Adipocyte (in vitro differentiated cells): Measurements from ENCODE around the gene C8A.

Experiments
- DNase-seq: peaks from one replicate; pipeline ENCODE4 v3.0.0-alpha.2; 2015; ENCODE audit warnings: low read depth
- H3K27me3 ChIP-seq: replicated peaks from 2 replicates; pipeline ENCODE4 v1.7.0; 2013; ENCODE audit warnings: mild to moderate bottlenecking, low read length, moderate library complexity; ENCODE audit not compliant: control insufficient read depth, insufficient read depth
- H3K36me3 ChIP-seq: 2 replicates; pipeline ENCODE4 v1.7.0; 2013; ENCODE audit warnings: low read length, mild to moderate bottlenecking, moderate library complexity; ENCODE audit not compliant: control insufficient read depth, insufficient read depth, severe bottlenecking
- H3K4me1 ChIP-seq: 2 replicates; pipeline ENCODE4 v1.7.0; 2013; ENCODE audit warnings: mild to moderate bottlenecking, low read length, moderate library complexity; ENCODE audit not compliant: control insufficient read depth, insufficient read depth
- H3K4me3 ChIP-seq: 2 replicates; pipeline ENCODE4 v1.7.0; 2013; ENCODE audit warnings: mild to moderate bottlenecking, low read length, moderate library complexity
- H3K9ac ChIP-seq: 2 replicates; pipeline ENCODE4 v1.7.0; 2013; ENCODE audit warnings: mild to moderate bottlenecking, low read length, moderate library complexity
- H3K9me3 ChIP-seq: 2 replicates; pipeline ENCODE4 v1.7.0; 2013; ENCODE audit warnings: mild to moderate bottlenecking, low read length, moderate library complexity; ENCODE audit not compliant: control insufficient read depth

Gene C8A

GRCh38 chr1:56897150-56898004 is 42.8 kb downstream of the C8A start:
- H3K36me3 ChIP-seq, result no peaks in the 10 kb centered on the region
- no peak overlapping the region for H3K9ac ChIP-seq
- H3K27me3 ChIP-seq, result no peaks in the 10 kb centered on the region
- DNase-seq, result no peak
- H3K9me3 ChIP-seq, result no peaks in the 10 kb centered on the region
- H3K4me1 ChIP-seq, result peaks cover 19% of the 10 kb centered on the region
- H3K4me3 ChIP-seq, result no peak overlapping the region

- peaks cover 19% of the 10 kb centered on the region for H3K4me1 ChIP-seq
- H3K9ac ChIP-seq, result no peak overlapping the region
- H3K9me3 ChIP-seq, result no peaks in the 10 kb centered on the region
- H3K36me3 ChIP-seq, result no peaks in the 10 kb centered on the region
- H3K4me3 ChIP-seq, result no peak overlapping the region
- no peak for DNase-seq
- no peaks in the 10 kb centered on the region for H3K27me3 ChIP-seq
These were observed 43.4 kb downstream of the C8A start for GRCh38 chr1:56898005-56898373.

- Histone ChIP-seq H3K4me3 (no peak overlapping the region), H3K9ac (no peak overlapping the region), H3K27me3 (no peaks in the 10 kb centered on the region), H3K36me3 (no peaks in the 10 kb centered on the region), H3K4me1 (peaks cover 19% of the 10 kb centered on the region), H3K9me3 (no peaks in the 10 kb centered on the region)
- DNase-seq, result no peak
These were observed 44.3 kb downstream of the C8A start for GRCh38 chr1:56898879-56899278.

- DNase-seq, result peak; percentile 5
- no peak overlapping the region for H3K9ac ChIP-seq
- H3K4me3 ChIP-seq, result no peak overlapping the region
- H3K27me3 ChIP-seq, result no peaks in the 10 kb centered on the region
- peaks cover 19% of the 10 kb centered on the region for H3K4me1 ChIP-seq
- no peaks in the 10 kb centered on the region for H3K9me3 ChIP-seq
- H3K36me3 ChIP-seq, result no peaks in the 10 kb centered on the region
These were observed 47.1 kb downstream of the C8A start for GRCh38 chr1:56901716-56902115.

DNA sequence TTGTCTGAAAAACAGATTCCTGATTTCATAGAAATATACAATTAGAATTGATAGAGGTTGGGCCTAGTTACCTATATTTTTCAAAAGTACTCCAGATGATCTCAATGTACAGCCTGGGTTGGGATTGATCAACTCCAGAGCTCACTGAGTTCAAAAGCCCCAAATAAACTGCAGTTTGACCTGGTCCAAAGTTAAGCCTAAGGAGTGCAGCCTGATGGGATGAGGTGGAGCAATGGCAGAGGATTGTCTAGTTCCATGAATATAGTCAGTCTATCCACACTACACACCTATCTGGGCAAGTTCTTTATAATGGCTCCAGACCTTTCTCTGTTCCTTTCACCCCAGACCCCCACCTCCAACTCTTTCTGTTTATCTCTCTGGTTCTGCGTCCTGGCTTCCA is 49.2 kb downstream of the C8A start:
- Histone ChIP-seq H3K4me3 (no peak overlapping the region), H3K36me3 (no peaks in the 10 kb centered on the region), H3K9ac (no peak overlapping the region), H3K27me3 (no peaks in the 10 kb centered on the region), H3K4me1 (peaks cover 14% of the 10 kb centered on the region), H3K9me3 (no peaks in the 10 kb centered on the region)
- no peak for DNase-seq

- no peak for DNase-seq
- H3K9ac ChIP-seq, result no peak overlapping the region
- no peaks in the 10 kb centered on the region for H3K27me3 ChIP-seq
- peaks cover 25% of the 10 kb centered on the region for H3K4me1 ChIP-seq
- H3K4me3 ChIP-seq, result no peak overlapping the region
- H3K9me3 ChIP-seq, result no peaks in the 10 kb centered on the region
- no peaks in the 10 kb centered on the region for H3K36me3 ChIP-seq
These were observed 50.2 kb downstream of the C8A start for GRCh38 chr1:56904663-56905397.

DNA sequence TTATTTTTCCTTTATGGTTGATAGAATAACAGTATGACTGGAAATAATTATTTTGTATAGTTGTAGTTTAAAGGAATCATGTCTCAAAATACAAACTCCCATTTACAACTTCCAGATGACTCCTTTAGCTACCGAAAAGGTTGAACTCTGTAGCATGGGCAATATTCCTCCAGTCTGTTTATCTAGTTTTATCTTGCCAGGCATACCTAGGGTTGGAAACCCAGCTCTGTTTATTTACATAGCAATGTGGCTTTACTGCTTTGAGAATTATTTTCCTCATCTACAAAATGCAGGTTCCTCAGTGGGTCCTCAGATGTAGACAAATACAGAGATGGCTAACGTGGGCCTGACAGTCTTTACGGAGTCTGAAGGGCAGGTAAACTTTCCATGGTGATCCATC is 51.1 kb downstream of the C8A start:
- no peak overlapping the region for H3K9ac ChIP-seq
- no peaks in the 10 kb centered on the region for H3K9me3 ChIP-seq
- peaks cover 32% of the 10 kb centered on the region for H3K4me1 ChIP-seq
- no peaks in the 10 kb centered on the region for H3K27me3 ChIP-seq
- no peaks in the 10 kb centered on the region for H3K36me3 ChIP-seq
- DNase-seq, result no peak
- H3K4me3 ChIP-seq, result no peak overlapping the region

GRCh38 chr1:56908619-56909221 is 54.1 kb downstream of the C8A start:
- peaks cover 39% of the 10 kb centered on the region for H3K4me1 ChIP-seq
- no peak overlapping the region for H3K9ac ChIP-seq
- H3K27me3 ChIP-seq, result no peaks in the 10 kb centered on the region
- no peaks in the 10 kb centered on the region for H3K36me3 ChIP-seq
- DNase-seq, result peak; percentile 7
- H3K4me3 ChIP-seq, result no peak overlapping the region
- H3K9me3 ChIP-seq, result no peaks in the 10 kb centered on the region

GRCh38 chr1:56910441-56910985 is 55.9 kb downstream of the C8A start:
- Histone ChIP-seq H3K4me1 (peaks cover 39% of the 10 kb centered on the region), H3K9me3 (no peaks in the 10 kb centered on the region), H3K27me3 (no peaks in the 10 kb centered on the region), H3K4me3 (no peak overlapping the region), H3K36me3 (no peaks in the 10 kb centered on the region), H3K9ac (no peak overlapping the region)
- DNase-seq, result no peak

DNA sequence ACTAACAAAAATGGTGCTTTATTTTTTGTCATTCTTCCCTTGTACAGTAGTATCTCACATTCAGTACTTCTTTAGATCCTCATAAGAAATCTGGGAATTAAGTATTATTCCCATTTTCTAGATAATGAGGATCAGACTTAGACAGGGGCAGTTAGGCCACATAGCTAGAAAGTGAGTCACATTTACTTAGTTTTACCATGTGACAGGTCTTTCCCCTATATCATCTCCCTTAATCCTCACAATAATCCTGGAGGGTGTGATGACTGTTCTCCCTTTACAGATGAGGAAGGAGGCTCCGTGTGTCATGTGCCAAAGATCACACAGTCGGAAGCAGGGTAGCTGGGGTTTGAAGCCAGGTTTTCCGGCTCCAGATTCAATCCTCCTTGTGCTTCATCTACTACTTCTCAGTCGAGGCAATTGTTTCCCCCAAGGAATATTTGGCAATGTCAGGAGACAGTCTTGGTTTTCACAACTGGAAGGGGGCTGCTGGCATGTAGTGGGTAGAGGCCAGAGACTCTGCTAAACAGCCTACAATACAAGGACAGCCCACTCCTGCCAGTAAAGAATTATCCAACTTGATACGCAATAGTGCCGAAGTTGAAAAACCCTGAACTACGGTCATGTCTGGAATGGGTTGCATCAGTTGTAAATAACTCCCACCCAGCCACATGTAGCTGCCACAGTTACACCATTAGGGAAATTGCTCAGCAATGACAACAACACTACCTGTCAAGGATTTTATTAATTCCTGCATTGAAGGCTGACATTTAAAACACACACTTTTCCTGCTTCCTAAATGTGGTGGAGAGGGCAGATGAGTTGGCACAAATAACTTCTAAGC is 56.7 kb downstream of the C8A start:
- H3K4me3 ChIP-seq, result no peak overlapping the region
- no peak for DNase-seq
- no peak overlapping the region for H3K9ac ChIP-seq
- peaks cover 39% of the 10 kb centered on the region for H3K4me1 ChIP-seq
- no peaks in the 10 kb centered on the region for H3K36me3 ChIP-seq
- H3K27me3 ChIP-seq, result no peaks in the 10 kb centered on the region
- H3K9me3 ChIP-seq, result no peaks in the 10 kb centered on the region
